HepG2 (cell line): ENCODE data around the gene PNMA6F. TPM values are rescaled to one million over a fixed set of nuclear protein-coding genes. Genes with fewer than 3 reads are reported as not detected.

Experiments
- polyA plus RNA-seq, 8 experiments: library from polyadenylated mRNA; depleted of rRNA in 3 of 8; stranded (reverse) in 7 of 8; unstranded in 1 of 8; fragments of >200 nt; fragmentation: Illumina TruSeq in 4 of 8; extraction: Trizol in 4 of 8; gene quantifications; 2 replicates each; pipeline versions ENCODE4 v1.2.1 to v1.2.3, GENCODE V29; 2011 to 2016; ENCODE audit warnings: low read depth in 4 of 8, missing spikeins in 1 of 8, mixed read lengths in 1 of 8; ENCODE audit not compliant: insufficient read depth in 1 of 8
- small RNA-seq, 3 experiments: library from RNA; depleted of rRNA; stranded (forward); fragments of <200 nt; gene quantifications; one replicate each; pipeline ENCODE3, GENCODE V24; 2012; ENCODE audit warnings: low read depth in 2 of 3, low replicate concordance in 1 of 3; ENCODE audit not compliant: insufficient read length in 3 of 3, insufficient read depth in 2 of 3
- total RNA-seq, 5 experiments: library from RNA; depleted of rRNA; stranded (reverse); fragments of >200 nt; fragmentation: Illumina TruSeq; extraction: Trizol; gene quantifications; 2 replicates each; pipeline ENCODE4 v1.2.3, GENCODE V29; 2016; ENCODE audit warnings: low read depth in 1 of 5

The PNMA6F gene
- total and polyA plus RNA-seq, 2 of the 13 experiments (the other 11 are each of a cell fraction or from before 2014, with no cell fraction given) = not detected

Small RNAs within 50 kb of the gene (small RNA-seq; reads per million reads assigned to genes)
- 0 reads per million in 3 experiments for gene AC152007.1

Other genes starting within 250 kb of the PNMA6F start
- 0.08 and 0.11 TPM in 2 replicates for gene PNMA6A, start 249.3 kb downstream of the PNMA6F start, total RNA-seq (2016; rRNA removed; fragmentation: Illumina TruSeq; extraction: Trizol)
- gene PNMA6A, start 249.3 kb downstream of the PNMA6F start, polyA plus RNA-seq (2011; rRNA removed) = 0.66 and 1.1 TPM in 2 replicates
- gene MAGEA1, start 142.5 kb downstream of the PNMA6F start, total RNA-seq (2016; rRNA removed; fragmentation: Illumina TruSeq; extraction: Trizol) = not detected in 2 replicates
- gene MAGEA1, start 142.5 kb downstream of the PNMA6F start, polyA plus RNA-seq (2011; rRNA removed) = not detected in 2 replicates
- gene ZNF275, start 12.4 kb upstream of the PNMA6F start, total RNA-seq (2016; rRNA removed; fragmentation: Illumina TruSeq; extraction: Trizol) = 6.4 and 9.5 TPM in 2 replicates
- 11.1 and 11.8 TPM in 2 replicates for gene ZNF275, start 12.4 kb upstream of the PNMA6F start, polyA plus RNA-seq (2011; rRNA removed)
- gene PNMA6E, start 79.6 kb upstream of the PNMA6F start, total RNA-seq (2016; rRNA removed; fragmentation: Illumina TruSeq; extraction: Trizol) = not detected in 2 replicates
- gene PNMA6E, start 79.6 kb upstream of the PNMA6F start, polyA plus RNA-seq (2011; rRNA removed) = not detected in 2 replicates
- 0.02 and 0.03 TPM in 2 replicates for gene ZFP92, start 89.7 kb upstream of the PNMA6F start, total RNA-seq (2016; rRNA removed; fragmentation: Illumina TruSeq; extraction: Trizol)
- gene ZFP92, start 89.7 kb upstream of the PNMA6F start, polyA plus RNA-seq (2011; rRNA removed) = not detected in 2 replicates
- gene TREX2, start 124.3 kb upstream of the PNMA6F start, total RNA-seq (2016; rRNA removed; fragmentation: Illumina TruSeq; extraction: Trizol) = 0.18 TPM in 1 of 2 replicates, not detected in the other
- 0.13 and 0.17 TPM in 2 replicates for gene TREX2, start 124.3 kb upstream of the PNMA6F start, polyA plus RNA-seq (2011; rRNA removed)
- gene HAUS7, start 148.8 kb upstream of the PNMA6F start, total RNA-seq (2016; rRNA removed; fragmentation: Illumina TruSeq; extraction: Trizol) = 42.4 and 52.1 TPM in 2 replicates
- gene HAUS7, start 148.8 kb upstream of the PNMA6F start, polyA plus RNA-seq (2011; rRNA removed) = 9.1 and 10.9 TPM in 2 replicates
- gene BGN, start 173.2 kb upstream of the PNMA6F start, total RNA-seq (2016; rRNA removed; fragmentation: Illumina TruSeq; extraction: Trizol) = 0.18 TPM in 1 of 2 replicates, not detected in the other
- 0.40 and 0.63 TPM in 2 replicates for gene BGN, start 173.2 kb upstream of the PNMA6F start, polyA plus RNA-seq (2011; rRNA removed)
- not detected in 2 replicates for gene ATP2B3, start 195.9 kb upstream of the PNMA6F start, total RNA-seq (2016; rRNA removed; fragmentation: Illumina TruSeq; extraction: Trizol)
- not detected in 2 replicates for gene ATP2B3, start 195.9 kb upstream of the PNMA6F start, polyA plus RNA-seq (2011; rRNA removed)